ENCODE results near the gene P2RY12. TPM values are rescaled to one million over a fixed set of nuclear protein-coding genes. Genes with fewer than 3 reads are reported as not detected.

Gene P2RY12
- total and polyA plus RNA-seq, 4 donors, result 0.16 to 3.0 (median 1.2) TPM

- TF ChIP-seq, protein P1, sequence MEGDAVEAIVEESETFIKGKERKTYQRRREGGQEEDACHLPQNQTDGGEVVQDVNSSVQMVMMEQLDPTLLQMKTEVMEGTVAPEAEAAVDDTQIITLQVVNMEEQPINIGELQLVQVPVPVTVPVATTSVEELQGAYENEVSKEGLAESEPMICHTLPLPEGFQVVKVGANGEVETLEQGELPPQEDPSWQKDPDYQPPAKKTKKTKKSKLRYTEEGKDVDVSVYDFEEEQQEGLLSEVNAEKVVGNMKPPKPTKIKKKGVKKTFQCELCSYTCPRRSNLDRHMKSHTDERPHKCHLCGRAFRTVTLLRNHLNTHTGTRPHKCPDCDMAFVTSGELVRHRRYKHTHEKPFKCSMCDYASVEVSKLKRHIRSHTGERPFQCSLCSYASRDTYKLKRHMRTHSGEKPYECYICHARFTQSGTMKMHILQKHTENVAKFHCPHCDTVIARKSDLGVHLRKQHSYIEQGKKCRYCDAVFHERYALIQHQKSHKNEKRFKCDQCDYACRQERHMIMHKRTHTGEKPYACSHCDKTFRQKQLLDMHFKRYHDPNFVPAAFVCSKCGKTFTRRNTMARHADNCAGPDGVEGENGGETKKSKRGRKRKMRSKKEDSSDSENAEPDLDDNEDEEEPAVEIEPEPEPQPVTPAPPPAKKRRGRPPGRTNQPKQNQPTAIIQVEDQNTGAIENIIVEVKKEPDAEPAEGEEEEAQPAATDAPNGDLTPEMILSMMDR (IDR thresholded peaks at IDR 0.05; ENCODE audit: control extremely low read depth, extremely low read depth), result no peak
- no peaks in the 10 kb centered on the region for H3K36me3 ChIP-seq (ENCODE audit: control insufficient read depth in 4 of 4, insufficient read depth in 4 of 4, low read length in 4 of 4)
- no peak overlapping the region for H3K27ac ChIP-seq (ENCODE audit: low read depth in 1 of 2, low read length in 1 of 2)
- peaks cover 0 to 4% (median 0%) of the 10 kb centered on the region in 5 donors for H3K4me1 ChIP-seq (ENCODE audit: control insufficient read depth in 5 of 5, insufficient read depth in 5 of 5, low read length in 5 of 5)
- no peaks in the 10 kb centered on the region for H3K9me3 ChIP-seq (ENCODE audit: control insufficient read depth in 4 of 4, insufficient read depth in 3 of 4, low read length in 3 of 4)
- WGBS, 2 donors, result 68 to 74% methylated on average over 2 of the region's 2 CpGs
- ATAC-seq (ENCODE audit: insufficient read depth, low FRiP score) (no peak), DNase-seq (no peak)
- H3K9ac ChIP-seq (ENCODE audit: insufficient read depth in 1 of 2, low read length in 2 of 2), result no peak overlapping the region
- no peaks in the 10 kb centered on the region for H3K27me3 ChIP-seq (ENCODE audit: control insufficient read depth in 3 of 3, insufficient read depth in 3 of 3, low read length in 2 of 3)
- no peak overlapping the region for H3K4me3 ChIP-seq
Measured at GRCh38 chr3:151303751-151304150, 80.8 kb downstream of the P2RY12 start.

DNA sequence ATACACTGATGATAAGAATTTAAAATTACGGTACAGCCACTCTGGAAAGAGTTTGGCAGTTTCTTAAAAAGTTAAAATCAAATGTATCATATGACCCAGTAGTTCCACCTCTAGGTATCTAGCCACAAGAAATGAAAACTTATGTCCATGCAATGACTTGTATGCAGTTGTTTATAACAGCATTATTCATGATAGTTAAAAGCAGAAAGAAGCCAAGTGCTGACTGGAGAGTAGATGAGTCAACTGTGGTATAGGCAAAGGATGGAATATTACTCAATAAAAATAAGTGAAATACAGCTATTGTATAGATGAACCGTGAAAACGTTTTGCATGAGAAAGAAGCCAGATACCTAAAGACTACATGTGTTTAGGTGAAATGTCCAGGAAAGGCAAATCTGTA, 82.8 kb downstream of the P2RY12 start:
- no peak overlapping the region for H3K27ac ChIP-seq (ENCODE audit: low read depth in 1 of 2, low read length in 1 of 2)
- DNase-seq (no peak), ATAC-seq (ENCODE audit: insufficient read depth, low FRiP score) (no peak)
- no peak overlapping the region for H3K4me3 ChIP-seq
- H3K9ac ChIP-seq (ENCODE audit: insufficient read depth in 1 of 2, low read length in 2 of 2), result no peak overlapping the region
- H3K36me3 ChIP-seq (ENCODE audit: control insufficient read depth in 4 of 4, insufficient read depth in 4 of 4, low read length in 4 of 4), result no peaks in the 10 kb centered on the region
- H3K9me3 ChIP-seq (ENCODE audit: control insufficient read depth in 4 of 4, insufficient read depth in 3 of 4, low read length in 3 of 4), result no peaks in the 10 kb centered on the region
- TF ChIP-seq, protein P1 (IDR thresholded peaks at IDR 0.05; ENCODE audit: control extremely low read depth, extremely low read depth), result no peak
- peaks cover 0 to 4% (median 0%) of the 10 kb centered on the region in 5 donors for H3K4me1 ChIP-seq (ENCODE audit: control insufficient read depth in 5 of 5, insufficient read depth in 5 of 5, low read length in 5 of 5)
- H3K27me3 ChIP-seq (ENCODE audit: control insufficient read depth in 3 of 3, insufficient read depth in 3 of 3, low read length in 2 of 3), result no peaks in the 10 kb centered on the region
- WGBS, 2 donors, result 86 to 91% methylated on average over 3 of the region's 3 CpGs

- no peaks in the 10 kb centered on the region for H3K36me3 ChIP-seq (ENCODE audit: control insufficient read depth in 4 of 4, insufficient read depth in 4 of 4, low read length in 4 of 4)
- H3K27me3 ChIP-seq (ENCODE audit: control insufficient read depth in 3 of 3, insufficient read depth in 3 of 3, low read length in 2 of 3), result no peaks in the 10 kb centered on the region
- ATAC-seq (ENCODE audit: insufficient read depth, low FRiP score) (no peak), DNase-seq (no peak)
- peaks cover 0 to 4% (median 0%) of the 10 kb centered on the region in 5 donors for H3K4me1 ChIP-seq (ENCODE audit: control insufficient read depth in 5 of 5, insufficient read depth in 5 of 5, low read length in 5 of 5)
- no peak overlapping the region for H3K4me3 ChIP-seq
- H3K27ac ChIP-seq (ENCODE audit: low read depth in 1 of 2, low read length in 1 of 2), result no peak overlapping the region
- H3K9ac ChIP-seq (ENCODE audit: insufficient read depth in 1 of 2, low read length in 2 of 2), result no peak overlapping the region
- WGBS, 2 donors, result 72 to 75% methylated on average over 1 of the region's 1 CpG
- H3K9me3 ChIP-seq (ENCODE audit: control insufficient read depth in 4 of 4, insufficient read depth in 3 of 4, low read length in 3 of 4), result no peaks in the 10 kb centered on the region
- TF ChIP-seq, protein P1 (IDR thresholded peaks at IDR 0.05; ENCODE audit: control extremely low read depth, extremely low read depth), result no peak
Measured at GRCh38 chr3:151300539-151300938, 84.0 kb downstream of the P2RY12 start.

GRCh38 chr3:151299006-151299405, 85.5 kb downstream of the P2RY12 start:
- Histone ChIP-seq H3K27ac (ENCODE audit: low read depth in 1 of 2, low read length in 1 of 2) (no peak overlapping the region), H3K9me3 (ENCODE audit: control insufficient read depth in 4 of 4, insufficient read depth in 3 of 4, low read length in 3 of 4) (no peaks in the 10 kb centered on the region), H3K27me3 (ENCODE audit: control insufficient read depth in 3 of 3, insufficient read depth in 3 of 3, low read length in 2 of 3) (no peaks in the 10 kb centered on the region), H3K9ac (ENCODE audit: insufficient read depth in 1 of 2, low read length in 2 of 2) (no peak overlapping the region), H3K36me3 (ENCODE audit: control insufficient read depth in 4 of 4, insufficient read depth in 4 of 4, low read length in 4 of 4) (no peaks in the 10 kb centered on the region), H3K4me1 (ENCODE audit: control insufficient read depth in 5 of 5, insufficient read depth in 5 of 5, low read length in 5 of 5) (no peaks in the 10 kb centered on the region), H3K4me3 (no peak overlapping the region)
- no peak for DNase-seq
- 85 to 91% methylated on average over 2 of the region's 2 CpGs for WGBS, 2 donors
- ATAC-seq (ENCODE audit: insufficient read depth, low FRiP score), result no peak
- TF ChIP-seq, protein P1 (IDR thresholded peaks at IDR 0.05; ENCODE audit: control extremely low read depth, extremely low read depth), result no peak

Data from lung (tissue), 12 donors.